Breast epithelium (tissue), 3 donors: ENCODE measurements around the gene KDM7A.

Source experiments
- CTCF ChIP-seq, 3 donors: fragments of 450-650 bp; IDR thresholded peaks; one replicate each; pipeline ENCODE4 v1.5.1; 2016 to 2017; ENCODE audit warnings: antibody characterized with exemption in 3 of 3, mild to moderate bottlenecking in 3 of 3, moderate library complexity in 3 of 3
- POLR2A ChIP-seq: fragments of 450-650 bp; IDR thresholded peaks from one replicate; pipeline ENCODE4 v1.6.1; 2016; ENCODE audit warnings: antibody characterized with exemption, mild to moderate bottlenecking, moderate library complexity
- POLR2AphosphoS5 ChIP-seq, 3 donors: sonication (generic); formaldehyde crosslinking; IDR thresholded peaks; one replicate each; pipeline ENCODE4 v1.6.1; 2017; ENCODE audit warnings: antibody characterized with exemption in 3 of 3

GRCh38 chr7:140176122-140176701 lies 571 bp downstream of the KDM7A start:
- no peak for TF ChIP-seq CTCF (IDR thresholded peaks at IDR 0.05)
- no peak for TF ChIP-seq POLR2A
- no peak for TF ChIP-seq POLR2AphosphoS5 (IDR thresholded peaks at IDR 0.05)
